HG02759 (cell line): ENCODE results near the gene OXT.
A peak's percentile ranks its signal among the peaks of the same experiment; 100 is the strongest.
"Not testable (repeated sequence)": the region's sequence is repeated elsewhere in the genome, so short reads cannot be mapped to it uniquely, and the experiment has no call there.

Experiments used
- ATAC-seq: cut with Tn5 transposase; IDR thresholded peaks from one replicate; pipeline ENCODE4 v1.9.1; 2021; ENCODE audit warnings: mild to moderate bottlenecking, moderate library complexity; ENCODE audit not compliant: unreplicated experiment

The OXT gene

DNA sequence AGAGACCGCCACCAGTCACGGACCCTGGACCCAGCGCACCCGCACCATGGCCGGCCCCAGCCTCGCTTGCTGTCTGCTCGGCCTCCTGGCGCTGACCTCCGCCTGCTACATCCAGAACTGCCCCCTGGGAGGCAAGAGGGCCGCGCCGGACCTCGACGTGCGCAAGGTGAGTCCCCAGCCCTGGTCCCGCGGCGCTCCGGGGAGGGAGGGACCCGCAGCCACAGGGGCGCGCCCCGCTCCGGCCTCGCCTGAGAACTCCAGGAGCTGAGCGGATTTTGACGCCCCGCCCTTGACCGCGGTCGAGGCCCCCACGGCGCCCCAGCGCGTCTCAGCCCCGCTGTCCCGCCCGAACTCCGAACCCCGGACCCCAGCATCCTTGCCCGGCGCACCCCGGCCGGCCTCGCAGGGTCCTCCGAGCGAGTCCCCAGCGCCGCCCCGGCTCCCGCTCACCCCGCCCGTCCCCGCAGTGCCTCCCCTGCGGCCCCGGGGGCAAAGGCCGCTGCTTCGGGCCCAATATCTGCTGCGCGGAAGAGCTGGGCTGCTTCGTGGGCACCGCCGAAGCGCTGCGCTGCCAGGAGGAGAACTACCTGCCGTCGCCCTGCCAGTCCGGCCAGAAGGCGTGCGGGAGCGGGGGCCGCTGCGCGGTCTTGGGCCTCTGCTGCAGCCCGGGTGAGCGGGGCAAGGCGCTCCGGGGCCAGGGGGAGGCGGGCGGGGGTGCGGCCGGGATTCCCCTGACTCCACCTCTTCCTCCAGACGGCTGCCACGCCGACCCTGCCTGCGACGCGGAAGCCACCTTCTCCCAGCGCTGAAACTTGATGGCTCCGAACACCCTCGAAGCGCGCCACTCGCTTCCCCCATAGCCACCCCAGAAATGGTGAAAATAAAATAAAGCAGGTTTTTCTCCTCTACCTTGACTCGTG is at the start of gene OXT:
TSS of gene OXT (plus strand) at position 11 of the 920 bp plus-strand sequence. CDS start at position 47, 36 bp downstream.
- ATAC-seq, result no peak

DNA sequence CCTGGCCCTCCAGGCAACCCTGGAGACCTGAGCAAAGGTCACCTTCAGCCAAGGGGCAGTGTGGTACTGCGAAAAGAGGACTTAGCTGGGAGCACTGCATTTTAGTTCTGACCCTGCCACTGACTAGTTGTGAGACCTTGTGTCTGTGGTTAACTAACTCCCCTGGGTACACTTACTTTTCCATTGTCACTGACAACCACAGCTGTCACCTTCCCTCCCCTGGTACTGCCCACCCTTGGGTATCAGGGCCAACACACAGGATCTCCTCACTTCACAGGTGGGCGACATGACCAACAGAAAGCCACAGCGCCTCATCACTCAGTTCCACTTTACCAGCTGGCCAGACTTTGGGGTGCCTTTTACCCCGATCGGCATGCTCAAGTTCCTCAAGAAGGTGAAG is 49.6 kb upstream of the OXT start:
- no peak for ATAC-seq

DNA sequence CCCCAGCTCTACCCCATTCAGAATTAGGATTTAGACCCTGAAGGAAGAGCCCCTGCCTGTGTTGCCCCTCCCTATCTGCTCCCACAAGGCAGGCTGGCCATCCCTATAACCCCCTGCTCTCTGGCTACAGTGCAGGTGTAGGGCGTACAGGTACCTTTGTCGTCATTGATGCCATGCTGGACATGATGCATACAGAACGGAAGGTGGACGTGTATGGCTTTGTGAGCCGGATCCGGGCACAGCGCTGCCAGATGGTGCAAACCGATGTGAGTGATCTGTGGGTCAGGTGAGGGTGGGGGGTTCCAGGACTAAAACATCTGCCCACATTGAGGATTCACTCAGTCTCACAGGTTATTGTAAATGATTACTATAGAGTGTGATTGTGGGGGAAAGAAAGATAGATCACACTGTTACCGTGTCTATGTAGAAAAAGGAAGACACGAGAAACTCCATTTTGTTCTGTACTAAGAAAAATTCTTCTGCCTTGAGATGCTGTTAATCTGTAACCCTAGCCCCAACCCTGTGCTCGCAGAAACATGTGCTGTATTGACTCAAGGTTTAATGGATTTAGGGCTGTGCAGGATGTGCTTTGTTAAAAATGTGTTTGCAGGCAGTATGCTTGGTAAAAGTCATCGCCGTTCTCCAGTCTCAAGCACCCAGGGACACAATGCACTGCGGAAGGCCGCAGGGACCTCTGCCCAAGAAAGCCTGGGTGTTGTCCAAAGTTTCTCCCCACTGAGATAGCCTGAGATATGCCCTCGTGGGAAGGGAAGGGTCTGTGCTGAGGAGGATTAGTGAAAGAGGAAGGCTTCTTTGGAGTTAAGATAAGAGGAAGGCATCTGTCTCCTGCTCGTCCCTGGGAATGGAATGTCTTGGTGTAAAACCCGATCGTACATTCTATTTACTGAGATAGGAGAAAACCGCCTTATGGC is 48.6 kb upstream of the OXT start:
- ATAC-seq, result not testable (repeated sequence)

DNA sequence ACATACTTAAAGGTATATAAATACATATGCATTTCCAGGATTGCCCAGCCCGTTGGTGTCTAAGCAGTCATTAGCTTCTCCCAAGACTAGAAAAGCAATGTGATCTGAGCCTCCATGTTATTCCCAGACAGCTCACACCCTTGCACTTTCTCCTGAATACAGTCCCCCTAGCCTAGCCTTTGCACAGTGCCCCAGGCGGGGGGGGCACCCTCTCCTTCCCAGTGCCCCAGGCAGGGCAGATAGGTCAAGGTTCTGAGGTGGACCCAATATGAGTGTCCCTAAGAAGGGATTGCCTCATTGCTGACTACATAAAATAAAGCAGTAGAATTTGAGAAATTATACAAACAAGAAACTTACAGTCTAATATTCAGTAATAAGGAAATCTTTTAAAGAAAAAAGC is 43.4 kb upstream of the OXT start:
- no peak for ATAC-seq

DNA sequence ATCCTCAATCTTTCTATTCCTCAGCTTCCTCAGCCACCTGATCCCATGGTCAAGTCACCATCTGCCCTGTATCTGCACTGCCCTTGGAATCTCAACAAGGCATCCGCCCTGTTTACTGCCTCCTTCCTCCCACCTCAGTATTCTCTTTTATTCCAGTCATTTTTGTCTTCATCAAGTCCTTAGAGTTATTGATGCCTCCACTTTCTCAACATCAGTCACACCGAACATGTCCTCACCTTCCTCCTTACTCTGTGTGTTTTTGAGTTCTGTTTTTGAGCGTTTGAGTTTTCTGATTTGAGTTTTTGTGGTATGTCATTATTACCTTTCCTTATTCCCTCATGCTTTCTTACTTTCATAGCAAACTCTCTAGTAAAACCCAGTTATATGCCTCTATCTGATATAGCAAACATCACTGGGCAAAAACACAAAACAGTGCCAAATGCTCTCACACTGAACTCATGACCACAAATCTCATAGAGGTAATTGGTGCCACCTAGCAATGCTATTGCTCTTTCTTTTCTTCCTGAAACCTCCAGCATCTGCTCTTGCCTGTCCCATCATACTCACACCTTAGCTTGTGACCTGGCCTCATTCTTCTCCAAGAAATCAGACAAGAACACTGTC is 39.8 kb upstream of the OXT start:
- no peak for ATAC-seq

DNA sequence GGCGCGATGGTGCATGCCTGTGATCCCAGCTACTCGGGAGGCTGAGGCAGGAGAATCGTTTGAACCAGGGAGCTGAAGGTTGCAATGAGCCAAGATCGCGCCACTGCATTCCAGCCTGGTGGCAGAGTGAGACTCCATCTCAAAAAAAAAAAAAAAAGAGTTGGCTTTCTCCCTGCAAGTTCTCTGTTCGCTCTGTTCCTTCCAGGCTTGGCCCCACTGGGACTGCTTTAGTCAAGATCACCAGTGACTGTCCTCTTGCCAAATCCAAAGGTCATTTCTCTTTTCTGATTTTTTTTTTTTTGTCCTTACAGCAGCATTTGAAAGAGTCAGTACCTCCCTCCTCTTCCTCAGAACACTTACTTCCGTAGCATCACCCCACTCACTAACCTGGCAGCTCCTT is 38.8 kb upstream of the OXT start:
- ATAC-seq, result no peak

DNA sequence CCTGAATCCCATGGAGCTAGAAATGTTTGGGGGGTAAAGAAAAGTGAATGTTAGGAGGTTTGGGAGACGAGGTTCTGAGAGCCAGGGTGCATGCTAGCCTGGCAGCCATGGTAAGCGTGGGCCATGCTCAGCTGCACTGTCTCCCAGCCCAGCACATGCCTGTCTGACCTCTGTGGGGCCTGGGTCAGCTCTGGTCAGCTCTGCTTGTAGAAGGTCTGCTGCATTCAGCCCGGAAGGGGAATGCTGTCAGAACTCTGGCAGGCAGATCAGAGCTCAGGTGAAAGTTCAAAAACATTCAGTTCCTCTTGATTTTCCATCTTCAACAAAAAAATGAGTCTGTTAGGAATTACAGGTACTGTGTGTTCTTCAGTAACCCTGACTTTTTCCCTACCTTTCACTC is 33.8 kb upstream of the OXT start:
- no peak for ATAC-seq

DNA sequence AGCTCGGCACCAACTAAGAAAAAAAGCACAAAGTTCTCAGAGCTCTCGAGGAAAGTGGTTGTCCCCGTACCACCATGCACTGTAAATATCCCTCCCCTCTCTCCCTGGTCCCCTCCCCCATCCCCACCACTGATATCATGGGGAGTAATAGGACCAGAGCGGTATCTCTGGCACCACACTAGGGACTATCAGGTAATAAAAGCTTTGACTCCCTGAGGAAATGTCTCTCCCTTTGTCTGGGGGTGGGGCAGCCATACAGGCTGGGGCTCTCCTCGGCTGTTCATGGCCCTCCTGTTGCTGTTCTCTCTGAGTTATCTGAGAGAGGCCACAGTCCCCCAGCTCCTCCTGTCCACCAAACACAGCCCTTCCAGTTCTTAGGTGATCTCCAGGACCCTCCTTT is 33.0 kb upstream of the OXT start:
- ATAC-seq, result no peak

DNA sequence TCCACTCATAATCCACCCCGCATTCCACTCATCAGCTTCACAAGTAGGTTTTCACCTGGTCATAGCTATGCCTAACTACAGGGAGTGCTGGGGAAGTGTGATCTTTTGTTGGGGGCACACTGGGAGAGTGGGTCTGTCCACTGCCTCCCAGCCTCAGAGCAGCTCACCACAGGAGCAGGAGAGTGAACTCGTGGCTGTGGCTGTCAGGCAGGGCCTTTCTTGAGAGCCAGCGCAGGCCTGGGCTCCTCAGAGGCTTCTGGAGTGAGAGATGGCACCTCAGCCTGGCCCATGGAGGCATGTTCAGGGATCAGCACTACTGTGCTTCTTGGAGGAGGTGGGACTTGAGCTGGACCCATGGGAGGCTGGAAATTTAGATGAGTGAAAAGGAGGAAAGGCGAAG is 32.0 kb upstream of the OXT start:
- ATAC-seq, result no peak

DNA sequence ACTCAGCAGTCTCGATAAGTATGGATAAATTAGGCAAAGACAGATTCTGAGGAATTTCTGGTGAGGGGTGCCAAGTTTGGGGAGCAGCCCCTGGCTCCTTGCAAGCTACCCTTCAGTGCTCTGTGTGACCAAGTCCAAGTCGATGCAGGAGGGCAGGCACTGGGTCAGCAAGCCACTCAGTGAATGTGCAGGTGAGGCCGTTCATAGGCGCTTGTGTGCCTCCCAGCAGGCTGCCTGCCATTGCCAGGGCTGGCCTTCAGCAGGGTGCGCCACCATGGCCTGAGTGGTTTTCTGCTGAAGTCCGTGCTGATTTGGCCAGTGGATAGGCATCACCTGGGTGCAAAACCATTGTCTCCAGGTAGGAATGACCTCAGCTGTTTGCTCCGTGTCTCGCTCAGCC is 31.3 kb upstream of the OXT start:
- ATAC-seq, result no peak

DNA sequence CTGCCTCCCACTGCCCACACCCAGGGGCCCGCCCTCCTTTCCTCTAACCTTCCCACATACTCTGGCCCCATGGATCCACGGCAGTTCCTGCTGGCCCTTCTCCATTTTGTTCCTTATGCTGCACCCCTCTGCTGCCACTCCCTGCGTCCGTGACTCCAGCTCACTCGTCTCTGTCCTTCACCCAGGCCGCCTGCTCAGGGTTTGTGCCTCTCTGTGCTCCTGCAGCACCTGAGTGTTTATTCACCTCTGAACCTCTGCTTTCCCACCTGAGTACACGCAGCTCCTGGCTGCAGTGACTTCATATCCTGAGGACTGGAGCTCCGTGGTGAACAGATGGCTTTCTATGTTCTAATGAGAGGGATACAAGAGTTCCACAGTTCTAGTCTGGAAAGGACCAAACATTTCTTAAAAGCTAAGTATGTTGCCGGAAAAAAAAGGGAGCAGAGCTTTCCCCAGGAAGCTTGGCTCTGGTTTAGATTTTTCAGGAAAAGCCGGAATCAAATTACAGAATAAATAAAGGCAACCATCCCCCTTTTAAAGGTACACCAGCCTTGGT is 29.5 kb upstream of the OXT start:
- no peak for ATAC-seq

DNA sequence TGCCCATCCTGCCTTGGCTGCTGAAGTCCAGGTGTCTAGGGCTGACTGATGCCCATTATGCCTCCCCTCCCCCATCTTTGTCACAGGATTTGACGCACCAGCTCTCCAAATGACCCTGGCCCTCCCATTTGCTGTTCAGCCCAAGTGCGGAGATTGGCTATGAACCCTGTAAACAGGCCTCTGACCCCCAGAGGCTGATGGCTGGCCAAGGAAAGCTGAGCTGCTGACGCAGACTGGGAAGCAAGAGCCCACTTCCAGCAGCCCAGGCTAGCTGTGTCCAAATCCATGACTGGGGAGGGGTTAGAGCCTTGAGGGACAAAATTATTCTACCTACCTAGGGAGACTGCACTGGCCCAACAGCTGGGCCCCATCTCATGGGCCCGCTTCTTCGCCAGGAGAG is 28.8 kb upstream of the OXT start:
- no peak for ATAC-seq

DNA sequence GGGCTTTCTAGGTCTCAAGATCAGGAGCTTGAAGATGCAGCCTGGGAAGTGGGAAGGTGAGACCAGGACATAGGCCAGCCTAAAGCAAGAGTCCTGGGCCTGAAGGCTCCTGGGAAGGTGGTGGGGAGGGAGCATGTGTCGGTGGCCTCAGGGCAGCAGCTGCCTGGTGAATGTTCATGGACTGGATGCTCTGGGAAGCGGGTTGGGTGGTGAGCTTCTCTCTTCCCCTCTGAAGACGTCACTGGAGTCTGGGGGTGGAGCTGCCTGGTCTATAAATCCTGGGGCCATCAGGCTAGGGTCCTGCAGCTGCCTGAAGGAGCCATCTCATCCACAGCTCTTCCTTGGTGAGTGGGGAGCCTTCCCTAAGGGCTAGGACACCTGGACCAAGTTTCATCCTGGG is 28.1 kb upstream of the OXT start, which contains the start of gene GNRH2:
TSS of gene GNRH2 (plus strand) at position 301 of the 400 bp plus-strand sequence. CDS start 793 bp downstream, outside the sequence.
- ATAC-seq, result no peak

DNA sequence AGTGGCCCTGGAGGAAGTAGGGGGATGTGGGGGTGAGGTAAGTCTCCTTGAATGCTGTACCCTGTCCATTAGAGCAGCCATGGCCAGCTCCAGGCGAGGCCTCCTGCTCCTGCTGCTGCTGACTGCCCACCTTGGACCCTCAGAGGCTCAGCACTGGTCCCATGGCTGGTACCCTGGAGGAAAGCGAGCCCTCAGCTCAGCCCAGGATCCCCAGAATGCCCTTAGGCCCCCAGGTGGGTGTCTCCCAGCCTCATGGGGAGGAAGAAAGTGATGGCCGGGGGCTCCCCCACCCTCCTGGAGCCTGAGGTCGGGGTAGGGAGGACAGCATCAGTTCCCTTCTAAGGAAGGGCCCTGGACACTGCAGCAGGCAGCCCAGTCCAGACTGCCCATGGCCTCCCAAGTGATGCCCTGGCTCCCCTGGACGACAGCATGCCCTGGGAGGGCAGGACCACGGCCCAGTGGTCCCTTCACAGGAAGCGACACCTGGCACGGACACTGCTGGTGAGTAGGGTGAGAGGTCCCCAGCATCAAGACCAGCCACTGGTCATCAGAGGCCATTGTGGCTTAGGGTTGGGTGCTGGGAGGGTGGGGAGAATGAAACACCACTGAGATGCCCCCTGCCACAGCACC is 27.0 kb upstream of the OXT start:
- no peak for ATAC-seq

DNA sequence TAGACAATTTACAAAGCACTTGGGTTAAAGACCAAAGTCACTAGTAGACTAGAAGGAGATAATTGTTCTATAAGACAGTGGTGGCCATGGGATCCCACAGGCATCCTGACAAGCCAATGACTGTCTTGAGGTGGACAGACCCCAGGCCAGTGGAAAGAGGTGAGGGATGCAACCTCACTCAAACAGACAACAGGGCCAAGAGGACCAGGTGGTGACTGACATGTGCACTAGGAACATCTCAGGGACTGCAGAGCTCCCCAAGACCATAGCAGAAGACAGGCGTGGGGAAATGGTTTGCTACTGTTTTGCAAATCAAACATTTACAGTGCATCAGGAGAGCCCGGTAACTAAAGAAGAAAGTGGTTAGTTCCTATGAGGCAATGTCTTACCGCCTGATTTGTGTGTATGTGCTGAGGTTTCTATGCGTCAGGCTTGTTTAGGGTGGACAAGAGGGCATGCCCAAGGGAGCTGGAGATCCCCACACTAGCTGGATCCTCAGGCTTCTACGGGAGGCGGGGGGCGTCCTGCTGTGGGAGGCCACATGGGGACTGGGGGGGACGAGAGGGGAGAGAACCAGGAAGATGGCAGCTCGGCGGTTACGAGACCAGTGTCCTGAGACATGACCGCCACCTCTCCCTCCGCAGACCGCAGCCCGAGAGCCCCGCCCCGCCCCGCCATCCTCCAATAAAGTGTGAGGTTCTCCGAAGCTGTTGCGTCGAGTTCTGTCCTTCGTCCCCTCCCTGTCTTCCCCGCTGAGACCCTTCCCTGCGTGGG is 26.2 kb upstream of the OXT start:
- peak; percentile 49 for ATAC-seq

DNA sequence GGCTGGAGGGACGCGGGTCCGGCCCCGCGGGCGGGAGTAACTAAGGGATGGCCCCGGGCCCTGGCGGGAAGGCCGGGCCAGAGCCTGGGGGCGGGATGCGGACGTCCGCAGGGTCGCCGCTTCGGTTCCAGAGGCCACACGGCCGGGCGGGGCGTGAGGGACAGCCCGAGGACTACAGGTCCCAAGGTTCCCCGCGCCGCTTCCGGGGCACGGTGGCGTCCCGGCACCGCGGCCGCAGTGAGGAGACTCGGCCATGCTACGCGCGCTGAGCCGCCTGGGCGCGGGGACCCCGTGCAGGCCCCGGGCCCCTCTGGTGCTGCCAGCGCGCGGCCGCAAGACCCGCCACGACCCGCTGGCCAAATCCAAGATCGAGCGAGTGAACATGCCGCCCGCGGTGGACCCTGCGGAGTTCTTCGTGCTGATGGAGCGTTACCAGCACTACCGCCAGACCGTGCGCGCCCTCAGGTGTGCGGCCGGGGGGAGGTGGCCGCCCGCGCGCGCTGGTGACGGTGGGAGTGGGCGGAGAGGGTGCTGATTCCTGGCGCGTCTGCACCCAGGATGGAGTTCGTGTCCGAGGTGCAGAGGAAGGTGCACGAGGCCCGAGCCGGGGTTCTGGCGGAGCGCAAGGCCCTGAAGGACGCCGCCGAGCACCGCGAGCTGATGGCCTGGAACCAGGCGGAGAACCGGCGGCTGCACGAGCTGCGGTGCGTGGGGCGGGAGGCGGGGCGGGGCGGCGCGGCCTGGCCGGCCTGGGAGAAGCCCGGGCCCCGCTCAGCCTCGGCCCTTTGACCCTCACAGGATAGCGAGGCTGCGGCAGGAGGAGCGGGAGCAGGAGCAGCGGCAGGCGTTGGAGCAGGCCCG is 25.4 kb upstream of the OXT start, which contains the start of gene MRPS26:
TSS of gene MRPS26 (plus strand) at position 237 of the 861 bp plus-strand sequence. CDS start at position 254, 17 bp downstream.
- ATAC-seq, result peak; percentile 91

DNA sequence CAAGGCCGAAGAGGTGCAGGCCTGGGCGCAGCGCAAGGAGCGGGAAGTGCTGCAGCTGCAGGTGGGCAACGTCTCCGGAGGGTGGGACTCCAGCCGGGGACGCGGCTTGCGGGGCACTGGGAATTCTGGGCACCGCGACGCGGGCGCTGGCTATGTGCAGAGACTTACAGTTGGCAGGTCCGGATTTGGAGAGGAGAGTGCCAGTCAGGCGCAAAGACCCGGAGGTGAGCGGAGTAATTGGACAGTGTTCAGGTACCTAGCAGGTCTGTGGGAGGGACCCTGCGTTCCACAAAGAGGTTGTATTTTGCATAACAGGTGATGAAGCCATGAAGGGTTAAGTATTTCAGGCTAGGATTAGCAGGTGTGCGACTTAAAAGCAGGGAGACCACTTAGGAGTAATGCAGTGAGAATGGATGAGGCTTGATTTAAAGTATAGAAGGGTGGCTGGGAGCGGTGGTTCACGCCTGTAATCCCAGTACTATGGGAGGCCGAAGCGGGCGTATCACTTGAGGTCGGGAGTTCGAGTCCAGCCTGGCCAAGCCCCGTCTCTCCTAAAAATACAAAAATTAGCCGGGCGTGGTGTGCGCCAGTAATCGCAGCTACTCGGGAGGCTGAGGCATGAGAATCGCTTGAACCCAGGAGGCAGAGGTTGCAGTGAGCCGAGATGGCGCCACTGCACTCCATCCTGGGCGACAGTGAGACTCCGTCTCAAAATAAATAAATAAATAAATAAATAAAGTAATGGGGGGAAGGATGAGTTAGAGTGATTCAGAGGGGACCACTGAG is 24.6 kb upstream of the OXT start:
- ATAC-seq, result no peak
